ENCODE data around the gene SH3PXD2A. TPM values are rescaled to one million over a fixed set of nuclear protein-coding genes. Genes with fewer than 3 reads are reported as not detected.

The SH3PXD2A gene
- total RNA-seq, 1 experiment from 2014 or later = 4.5 TPM

- no peak overlapping the region for H3K4me3 Mint-ChIP-seq
- H3K27me3 Mint-ChIP-seq (ENCODE audit: low read depth) = no peaks in the 10 kb centered on the region; the same call in 1 of the 2 replicates
- Histone ChIP-seq H3K23me2 (ENCODE audit: insufficient read length, low read depth, low read length, poor library complexity, severe bottlenecking) (no peaks in the 10 kb centered on the region), H3K18ac (ENCODE audit: insufficient read length, low read depth, low read length) (no peak overlapping the region), H2BK120ac (ENCODE audit: low read depth, low read length, poor library complexity, severe bottlenecking) (no peak overlapping the region), H3K9ac (ENCODE audit: extremely low read depth, insufficient read length, low read length) (no peak overlapping the region), H3K9me3 (ENCODE audit: control insufficient read depth, low read depth, low read length) (no peaks in the 10 kb centered on the region), H3K4ac (ENCODE audit: low read depth, low read length) (no peak overlapping the region), H2BK15ac (ENCODE audit: low read depth, low read length) (no peak overlapping the region), H3K4me1 (ENCODE audit: insufficient read depth, low read length) (no peaks in the 10 kb centered on the region), H4K20me1 (ENCODE audit: control insufficient read depth, insufficient read depth, insufficient read length) (no peaks in the 10 kb centered on the region), H3K14ac (ENCODE audit: insufficient read depth, low read length) (no peak overlapping the region), H2BK12ac (ENCODE audit: insufficient read length, low read depth, low read length) (no peak overlapping the region), H2BK5ac (ENCODE audit: insufficient read length, low read length) (no peak overlapping the region), H3K27me3 (ENCODE audit: insufficient read depth, low read length) (no peaks in the 10 kb centered on the region), H2BK20ac (ENCODE audit: low read depth, low read length, poor library complexity, severe bottlenecking) (no peak overlapping the region), H2AK5ac (ENCODE audit: insufficient read length, low read length) (no peak overlapping the region), H3K79me2 (ENCODE audit: insufficient read depth, low read length) (no peaks in the 10 kb centered on the region), H3K27ac (ENCODE audit: insufficient read length, low read depth, low read length) (no peak overlapping the region), H4K8ac (replicated peaks; ENCODE audit: insufficient read length, low read depth, low read length) (no peak overlapping the region), H3K56ac (ENCODE audit: insufficient read length, low read depth, low read length) (no peak overlapping the region), H3K4me2 (ENCODE audit: insufficient read depth, insufficient read length, low read length) (no peak overlapping the region), H3K79me1 (ENCODE audit: insufficient read depth, low read depth, low read length, poor library complexity, severe bottlenecking) (no peaks in the 10 kb centered on the region), H3T11ph (ENCODE audit: low read length) (no peak overlapping the region), H4K5ac (ENCODE audit: insufficient read length, low read depth, low read length) (no peak overlapping the region), H3K23ac (ENCODE audit: insufficient read length, low read depth, low read length) (no peak overlapping the region), H4K91ac (ENCODE audit: insufficient read length, low read depth, low read length) (no peak overlapping the region), H2AFZ (ENCODE audit: low read length) (no peak overlapping the region)
- no peaks in the 10 kb centered on the region for H3K9me3 Mint-ChIP-seq
- TF ChIP-seq, protein P1, sequence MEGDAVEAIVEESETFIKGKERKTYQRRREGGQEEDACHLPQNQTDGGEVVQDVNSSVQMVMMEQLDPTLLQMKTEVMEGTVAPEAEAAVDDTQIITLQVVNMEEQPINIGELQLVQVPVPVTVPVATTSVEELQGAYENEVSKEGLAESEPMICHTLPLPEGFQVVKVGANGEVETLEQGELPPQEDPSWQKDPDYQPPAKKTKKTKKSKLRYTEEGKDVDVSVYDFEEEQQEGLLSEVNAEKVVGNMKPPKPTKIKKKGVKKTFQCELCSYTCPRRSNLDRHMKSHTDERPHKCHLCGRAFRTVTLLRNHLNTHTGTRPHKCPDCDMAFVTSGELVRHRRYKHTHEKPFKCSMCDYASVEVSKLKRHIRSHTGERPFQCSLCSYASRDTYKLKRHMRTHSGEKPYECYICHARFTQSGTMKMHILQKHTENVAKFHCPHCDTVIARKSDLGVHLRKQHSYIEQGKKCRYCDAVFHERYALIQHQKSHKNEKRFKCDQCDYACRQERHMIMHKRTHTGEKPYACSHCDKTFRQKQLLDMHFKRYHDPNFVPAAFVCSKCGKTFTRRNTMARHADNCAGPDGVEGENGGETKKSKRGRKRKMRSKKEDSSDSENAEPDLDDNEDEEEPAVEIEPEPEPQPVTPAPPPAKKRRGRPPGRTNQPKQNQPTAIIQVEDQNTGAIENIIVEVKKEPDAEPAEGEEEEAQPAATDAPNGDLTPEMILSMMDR (conservative IDR thresholded peaks at IDR 0.05) = no peak
- peaks cover 0 to 6% of the 10 kb centered on the region in 2 experiments; a peak in 2 of 4 replicates for H3K4me1 Mint-ChIP-seq
- no peak for DNase-seq
- H3K36me3 Mint-ChIP-seq (ENCODE audit: insufficient read depth in 1 of 3, low read depth in 3 of 3) = no peaks in the 10 kb centered on the region
- no peak overlapping the region for H3K27ac Mint-ChIP-seq
- no CpG with 5 or more reads among the region's 1 CpG for WGBS (ENCODE audit: extremely low coverage, insufficient read length, low lambda C conversion rate)
Observed at GRCh38 chr10:103576076-103576471, 279.3 kb downstream of the SH3PXD2A start.

Measured in H9 (cell line).